ENCODE measurements around the gene CCNL2. TPM values are rescaled to one million over a fixed set of nuclear protein-coding genes. Genes with fewer than 3 reads are reported as not detected.

CCNL2 gene
- total RNA-seq, 1 experiment from 2014 or later = 34.3 TPM

- no peak for DNase-seq (ENCODE audit: low read depth)
- in situ Hi-C loops (cut with HindIII; ENCODE audit: low pct_unique_long_range_greater_than_20kb, low sequenced_read_pairs) = no loop called here
These were observed 31.8 kb downstream of the CCNL2 start for GRCh38 chr1:1367315-1367714.

- in situ Hi-C loops (cut with HindIII; ENCODE audit: low pct_unique_long_range_greater_than_20kb, low sequenced_read_pairs) = no loop called here
- DNase-seq (ENCODE audit: low read depth) = no peak
These were observed 32.5 kb downstream of the CCNL2 start for GRCh38 chr1:1366699-1367066.

GRCh38 chr1:1365875-1366698, 33.0 kb downstream of the CCNL2 start:
- DNase-seq (ENCODE audit: low read depth) = no peak
- in situ Hi-C loops (cut with HindIII; ENCODE audit: low pct_unique_long_range_greater_than_20kb, low sequenced_read_pairs) = no loop called here

DNA sequence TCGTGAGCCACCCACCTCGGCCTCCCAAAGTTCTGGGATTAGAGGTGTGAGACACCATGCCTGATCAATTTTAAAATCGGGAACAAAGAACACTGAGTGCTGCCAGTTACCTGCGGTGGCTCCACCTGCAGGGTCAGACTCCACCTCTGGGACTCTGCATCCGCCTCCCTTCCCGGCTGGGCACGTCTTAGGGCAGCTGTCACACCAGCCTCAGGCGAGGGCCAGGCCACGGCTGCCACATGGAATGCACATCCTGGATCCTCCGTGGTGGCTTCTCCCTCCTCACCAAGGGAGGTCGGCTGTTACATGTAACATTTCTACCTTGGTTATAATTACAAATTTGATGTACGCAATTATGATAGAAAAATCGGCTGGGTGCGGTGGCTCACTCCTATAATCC, 34.9 kb downstream of the CCNL2 start:
- in situ Hi-C loops (cut with HindIII; ENCODE audit: low pct_unique_long_range_greater_than_20kb, low sequenced_read_pairs) = no loop called here
- DNase-seq (ENCODE audit: low read depth) = no peak

DNA sequence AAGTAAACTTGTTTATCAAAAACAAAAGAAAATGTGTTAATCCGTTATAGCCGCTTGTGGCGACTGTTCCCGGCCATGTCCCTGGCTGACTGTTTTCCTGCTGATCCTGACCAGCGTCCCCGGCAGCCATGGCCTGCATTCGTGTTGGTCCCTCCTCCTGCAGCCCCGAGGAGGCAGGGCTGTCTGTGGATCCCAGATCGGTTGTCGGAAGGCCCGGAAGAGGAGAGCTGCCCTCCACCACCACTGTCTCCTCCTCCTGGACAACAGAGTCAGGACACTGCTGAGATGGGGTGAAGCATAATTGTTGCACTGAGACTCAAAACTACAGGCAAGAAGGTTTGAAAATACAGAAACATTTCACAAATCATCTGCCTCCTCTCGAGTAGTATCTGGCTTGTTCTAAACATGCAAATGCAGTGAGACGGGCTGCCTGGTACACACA, 37.1 kb downstream of the CCNL2 start:
- in situ Hi-C loops (cut with HindIII; ENCODE audit: low pct_unique_long_range_greater_than_20kb, low sequenced_read_pairs) = no loop called here
- no peak for DNase-seq (ENCODE audit: low read depth)

DNA sequence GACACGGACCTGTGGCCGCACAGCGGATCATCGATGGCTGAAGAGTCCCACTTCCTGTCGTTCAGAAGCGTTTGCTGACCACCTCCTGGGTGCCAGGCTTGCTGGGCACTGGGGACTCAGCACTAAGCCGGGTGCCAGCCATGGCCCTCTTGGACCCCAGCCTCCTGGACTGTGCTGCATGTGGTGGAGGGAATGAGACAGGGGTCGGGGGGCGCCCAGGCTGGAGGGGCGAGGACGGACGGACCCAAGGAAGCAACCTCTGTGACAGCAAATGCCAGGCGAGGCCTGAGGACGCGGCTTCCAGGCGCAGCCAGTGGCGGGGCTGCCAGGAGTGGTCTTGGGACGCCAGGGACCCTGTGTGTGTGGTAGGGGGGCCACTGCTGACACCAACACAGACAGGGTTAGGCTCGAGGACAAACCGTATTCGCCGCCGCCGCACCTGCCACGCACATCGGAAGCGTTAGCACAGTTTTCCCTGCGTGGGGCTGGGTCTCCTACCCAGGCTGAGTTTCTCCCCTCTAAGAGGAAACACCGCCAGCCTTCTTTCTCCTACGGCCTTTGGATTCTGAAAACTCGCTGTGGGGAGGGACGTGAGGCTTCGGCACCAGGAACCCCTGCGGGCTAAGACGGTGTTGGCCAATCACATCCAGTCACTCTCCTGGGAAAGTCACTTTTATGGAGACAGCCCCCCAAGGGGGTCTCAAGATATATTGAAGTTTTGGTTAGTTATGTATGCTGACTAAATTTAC, 37.7 kb downstream of the CCNL2 start:
- DNase-seq (ENCODE audit: low read depth) = no peak
- in situ Hi-C loops (cut with HindIII; ENCODE audit: low pct_unique_long_range_greater_than_20kb, low sequenced_read_pairs) = no loop called here

GRCh38 chr1:1360506-1361169, 38.5 kb downstream of the CCNL2 start:
- in situ Hi-C loops (cut with HindIII; ENCODE audit: low pct_unique_long_range_greater_than_20kb, low sequenced_read_pairs) = no loop called here
- peak; percentile 80 for DNase-seq (ENCODE audit: low read depth)

DNA sequence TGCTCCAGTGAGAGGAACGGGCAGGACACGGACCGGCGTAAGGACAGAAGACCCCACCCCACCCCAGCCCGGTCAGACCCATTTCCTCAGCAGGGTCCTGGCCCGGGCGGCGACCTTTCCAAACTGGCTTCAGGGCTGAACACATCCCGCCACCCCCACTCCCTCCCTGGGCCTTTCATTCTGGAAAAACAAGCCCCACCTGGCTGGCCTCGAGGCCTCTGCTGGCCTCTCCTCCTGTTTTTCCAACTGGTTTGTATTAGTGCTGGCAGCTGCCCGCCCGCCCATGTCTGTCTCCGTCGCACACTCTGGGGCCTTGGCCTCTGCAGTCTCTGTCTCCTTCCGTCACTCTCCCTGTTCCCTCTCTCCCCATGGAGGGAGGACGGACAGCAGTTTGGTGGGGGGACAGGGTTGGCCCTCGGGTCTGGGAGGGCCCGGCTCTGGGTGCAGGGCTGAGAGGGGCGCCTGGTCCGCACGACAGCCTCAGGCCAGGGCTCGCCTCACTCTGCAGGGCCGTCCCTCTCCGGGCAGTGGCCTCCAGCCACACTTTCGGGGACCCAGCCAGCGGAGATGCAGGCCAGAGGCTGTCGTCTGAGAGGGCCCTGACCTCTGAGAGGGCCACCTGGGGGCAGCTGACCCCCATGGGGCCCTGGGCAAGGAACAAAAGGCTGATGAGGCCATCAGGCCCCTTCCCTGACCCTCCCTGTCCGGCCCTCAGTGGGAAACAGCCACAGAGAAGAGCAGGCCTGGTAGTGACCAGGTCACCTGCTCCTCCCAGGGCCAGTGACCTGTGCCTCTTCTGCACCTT, 39.3 kb downstream of the CCNL2 start:
- DNase-seq (ENCODE audit: low read depth) = no peak
- in situ Hi-C loops (cut with HindIII; ENCODE audit: low pct_unique_long_range_greater_than_20kb, low sequenced_read_pairs) = no loop called here

DNA sequence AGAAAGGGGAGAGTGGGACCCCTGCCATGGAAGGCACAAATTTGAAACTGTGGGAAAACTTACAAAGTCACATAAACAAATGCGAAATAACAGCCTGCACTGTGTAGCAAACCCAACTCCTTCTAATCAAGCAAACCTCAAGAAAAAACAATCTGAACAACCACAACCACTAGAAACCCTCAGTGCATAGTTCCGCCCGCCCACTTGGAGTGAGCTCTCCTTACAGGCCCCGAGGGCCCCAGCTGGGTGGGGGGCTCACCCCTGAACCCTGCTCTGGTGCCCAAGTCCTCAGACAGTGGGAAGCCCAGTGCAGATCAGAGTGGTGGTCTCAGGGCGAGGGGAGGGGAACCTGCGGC, 39.8 kb downstream of the CCNL2 start:
- no peak for DNase-seq (ENCODE audit: low read depth)

DNA sequence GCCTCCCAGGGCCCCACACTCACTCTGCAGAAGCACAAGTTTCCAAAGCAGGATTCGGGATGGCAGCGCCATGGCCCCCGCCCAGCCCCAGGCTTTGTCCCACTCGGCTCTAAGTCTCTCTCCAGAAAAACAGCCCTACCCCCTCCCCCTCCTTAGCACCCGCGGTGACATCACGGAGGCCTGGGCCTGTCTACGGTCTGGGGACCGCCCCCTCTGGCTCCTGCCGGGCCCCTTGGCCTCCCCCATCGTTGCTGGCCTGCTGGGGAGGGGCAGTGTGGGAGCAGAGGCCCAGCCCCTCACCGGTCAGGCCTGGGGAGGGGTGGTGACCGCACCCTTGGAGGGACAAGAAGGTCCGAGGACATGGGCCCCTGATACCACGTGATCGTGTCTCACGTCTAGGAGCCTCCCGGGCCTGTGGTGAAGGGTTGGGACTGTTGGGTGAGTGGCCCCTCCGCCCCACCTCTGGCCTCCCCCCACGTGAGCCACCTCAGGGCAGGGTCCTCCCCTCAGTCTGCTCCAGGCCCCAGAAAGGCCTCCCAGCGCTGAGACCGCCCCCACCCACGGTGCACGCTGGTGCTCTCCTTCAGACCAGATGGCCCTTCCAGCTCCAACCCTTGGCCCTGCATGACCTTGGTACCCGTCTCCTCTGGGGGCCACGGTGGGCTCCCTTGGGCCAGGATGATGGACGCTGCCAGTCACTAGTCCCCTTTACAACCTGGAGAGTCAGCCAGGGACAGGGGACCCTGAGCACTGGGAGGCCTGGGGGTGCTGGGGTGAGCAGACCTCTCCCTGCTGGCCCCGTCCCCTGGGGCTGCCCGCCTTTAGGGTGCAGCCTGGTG, 40.5 kb downstream of the CCNL2 start, which contains the start of gene MXRA8:
Gene MXRA8, minus strand, starts transcription at position 123 of the 839 bp plus-strand sequence. Its CDS starts 51 bp downstream, at position 72.
- in situ Hi-C loops (cut with HindIII; ENCODE audit: low pct_unique_long_range_greater_than_20kb, low sequenced_read_pairs) = no loop called here
- no peak for DNase-seq (ENCODE audit: low read depth)

More for the DNA sequence above, 39.8 kb downstream of the CCNL2 start:
- in situ Hi-C loops (cut with HindIII; ENCODE audit: low pct_unique_long_range_greater_than_20kb, low sequenced_read_pairs) = no loop called here

- in situ Hi-C loops (cut with HindIII; ENCODE audit: low pct_unique_long_range_greater_than_20kb, low sequenced_read_pairs) = no loop called here
- no peak for DNase-seq (ENCODE audit: low read depth)
These were observed 41.2 kb downstream of the CCNL2 start for GRCh38 chr1:1357871-1358432.

DNA sequence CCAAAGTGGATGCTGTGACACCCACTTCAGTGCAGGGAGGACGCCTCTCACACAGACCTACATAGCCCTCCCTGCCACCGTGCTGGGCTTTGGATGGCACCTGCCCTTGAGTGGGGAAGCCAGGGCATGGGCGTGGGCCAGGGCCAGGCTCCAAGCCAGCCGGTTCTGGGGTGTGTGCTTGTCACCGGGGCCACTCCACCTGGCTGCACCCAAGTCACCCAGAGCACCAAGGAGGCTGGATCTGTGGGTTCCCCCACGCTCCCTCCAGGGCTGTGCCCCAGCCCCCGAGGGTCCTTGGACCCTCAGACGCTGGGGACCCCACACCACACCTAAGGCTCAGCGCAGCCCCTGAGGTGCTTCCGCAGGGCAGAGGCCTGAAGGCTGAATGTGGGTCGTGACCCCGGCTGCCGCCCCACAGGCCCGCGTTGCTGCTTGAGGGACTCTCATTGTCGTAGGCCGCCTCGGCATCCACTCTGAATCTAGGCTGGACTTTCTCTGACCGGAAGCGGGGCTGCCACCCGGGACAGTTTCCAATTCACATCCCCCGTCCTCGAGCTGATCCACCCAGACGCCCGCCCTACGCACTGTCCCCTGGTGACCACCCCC, 42.2 kb downstream of the CCNL2 start:
- in situ Hi-C loops (cut with HindIII; ENCODE audit: low pct_unique_long_range_greater_than_20kb, low sequenced_read_pairs) = no loop called here
- no peak for DNase-seq (ENCODE audit: low read depth)

DNA sequence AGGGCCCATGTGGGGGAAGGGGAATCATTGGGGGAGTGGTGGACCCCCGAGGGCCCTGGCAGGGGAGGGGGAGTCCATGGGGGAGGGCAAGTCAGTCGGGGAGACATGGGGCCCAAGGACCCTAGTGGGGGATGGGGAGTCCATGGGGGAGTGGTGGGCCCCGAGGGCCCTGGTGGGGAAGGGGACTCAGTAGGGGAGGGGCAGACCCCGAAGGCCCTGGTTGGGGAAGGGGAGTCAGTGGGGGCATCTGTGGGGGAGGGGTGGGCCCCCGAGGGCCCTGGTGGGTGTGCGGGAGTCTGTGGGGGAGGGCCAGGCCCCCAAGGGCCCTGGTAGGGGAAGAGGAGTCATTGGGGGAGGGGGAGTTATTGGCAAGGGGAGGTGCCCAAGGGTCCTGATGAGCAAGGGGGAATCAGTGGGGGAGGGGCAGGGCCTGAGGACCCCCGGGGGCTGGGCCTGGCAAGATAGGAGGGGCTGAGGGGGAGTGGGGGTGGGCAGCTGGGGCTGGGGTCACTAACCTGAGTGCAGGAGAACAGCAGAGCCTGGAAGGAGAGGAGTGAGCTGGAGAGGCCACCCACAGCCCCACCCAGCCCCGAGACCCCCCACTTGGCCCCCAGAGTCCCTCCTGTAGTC, 42.9 kb downstream of the CCNL2 start:
- DNase-seq (ENCODE audit: low read depth) = no peak
- in situ Hi-C loops (cut with HindIII; ENCODE audit: low pct_unique_long_range_greater_than_20kb, low sequenced_read_pairs) = no loop called here

GRCh38 chr1:1355416-1355815, 43.7 kb downstream of the CCNL2 start:
- in situ Hi-C loops (cut with HindIII; ENCODE audit: low pct_unique_long_range_greater_than_20kb, low sequenced_read_pairs) = no loop called here
- no peak for DNase-seq (ENCODE audit: low read depth)

DNA sequence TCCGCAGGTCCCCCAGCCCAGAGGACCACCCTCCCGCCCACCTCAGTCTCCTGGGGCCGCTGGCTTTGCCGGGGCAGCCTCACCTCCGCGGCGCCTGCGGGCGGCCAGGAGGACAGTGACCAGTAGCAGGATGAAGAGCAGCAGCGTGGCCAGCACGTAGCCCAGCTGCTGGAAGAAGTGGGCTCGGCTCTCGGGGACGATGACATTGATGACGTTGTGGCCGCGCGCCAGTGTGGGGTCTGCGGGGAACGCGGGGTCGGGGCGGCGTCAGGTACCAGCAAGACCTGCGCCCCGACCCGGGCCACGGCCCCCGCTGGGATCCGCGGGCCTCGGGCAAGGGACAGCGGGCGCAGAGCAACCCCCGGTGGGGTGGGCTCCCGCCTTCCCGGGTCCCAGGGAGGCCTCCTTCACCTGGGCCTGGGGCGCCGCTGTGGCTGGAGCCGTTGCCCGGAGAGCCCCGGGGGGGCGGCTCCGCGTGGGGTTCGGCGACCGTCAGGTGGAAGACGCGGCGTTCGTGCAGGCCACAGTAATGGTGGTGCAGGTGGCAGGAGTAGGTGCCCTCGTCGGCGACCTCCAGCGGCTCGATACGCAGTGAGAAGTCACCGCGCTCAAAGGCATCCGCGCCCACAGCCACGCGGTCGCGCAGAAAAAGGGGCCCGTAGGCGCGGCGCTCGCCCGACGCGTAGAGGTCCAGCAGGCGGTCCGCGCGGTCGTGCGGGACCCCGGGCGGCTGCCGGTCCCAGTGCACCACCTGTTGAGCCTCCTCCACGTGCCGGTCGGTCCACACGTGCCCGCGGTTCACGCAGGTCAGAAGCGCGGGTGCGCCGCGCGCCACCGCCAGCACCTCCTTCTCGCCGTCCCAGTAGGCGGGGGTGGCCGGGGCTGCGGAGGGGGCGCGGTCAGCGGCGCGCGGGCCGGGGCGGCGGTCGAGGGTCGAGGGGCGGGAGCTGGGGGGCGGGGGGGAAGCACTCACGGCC, 44.6 kb downstream of the CCNL2 start:
- in situ Hi-C loops (cut with HindIII; ENCODE audit: low pct_unique_long_range_greater_than_20kb, low sequenced_read_pairs) = no loop called here
- DNase-seq (ENCODE audit: low read depth) = no peak

All from Caki2 (cell line).